K562 (cell line): Measurements from ENCODE around the gene FBXL12. TPM values are rescaled to one million over a fixed set of nuclear protein-coding genes. Genes with fewer than 3 reads are reported as not detected.

Experiments used
- CBFA2T3 ChIP-seq: fragments of 450-650 bp; IDR thresholded peaks from 2 replicates; pipeline ENCODE4 v1.6.1; 2017
- DPF2 ChIP-seq: fragments of 450-650 bp; IDR thresholded peaks from 2 replicates; pipeline ENCODE4 v1.6.1; 2016
- HLTF ChIP-seq: fragments of 450-650 bp; IDR thresholded peaks from 2 replicates; pipeline ENCODE4 v1.6.1; 2016
- KAT8 ChIP-seq: fragments of 450-650 bp; IDR thresholded peaks from 2 replicates; pipeline ENCODE4 v1.6.1; 2016; ENCODE audit warnings: low read depth, mild to moderate bottlenecking
- KHSRP ChIP-seq: fragments of 450-650 bp; IDR thresholded peaks from 2 replicates; pipeline ENCODE4 v1.6.1; 2017
- OTX1 ChIP-seq: fragments of 450-650 bp; formaldehyde crosslinking; IDR thresholded peaks from 2 replicates; pipeline ENCODE4 v1.4.0; 2022; ENCODE audit warnings: mild to moderate bottlenecking
- RBM17 ChIP-seq: fragments of 200-400 bp; formaldehyde crosslinking; IDR thresholded peaks from 2 replicates; pipeline ENCODE4 v1.6.1; 2017; ENCODE audit warnings: low read depth, mild to moderate bottlenecking, low read length, borderline replicate concordance
- SMAD2 ChIP-seq: fragments of 150-350 bp; IDR thresholded peaks from 2 replicates; pipeline ENCODE4 v1.6.1; 2014; ENCODE audit warnings: low read depth, mild to moderate bottlenecking, low read length
- ZC3H4 ChIP-seq: sonication (generic); formaldehyde crosslinking; IDR thresholded peaks from 2 replicates; pipeline ENCODE4 v1.9.0; 2021; ENCODE audit warnings: missing genetic modification reagents, borderline replicate concordance
- ZNF143 ChIP-seq: sonication (generic); formaldehyde crosslinking; IDR thresholded peaks from 2 replicates; pipeline ENCODE4 v1.9.0; 2022; ENCODE audit warnings: mild to moderate bottlenecking, missing genetic modification reagents
- ZNF165 ChIP-seq: fragments of 250-450 bp; sonication (Bioruptor Pico); IDR thresholded peaks from 2 replicates; pipeline ENCODE4 v1.4.0; 2020; ENCODE audit warnings: borderline replicate concordance
- ZNF263 ChIP-seq: sonication (generic); formaldehyde crosslinking; IDR thresholded peaks from 2 replicates; pipeline ENCODE4 v1.8.0; 2022; ENCODE audit warnings: mild to moderate bottlenecking, missing genetic modification reagents, borderline replicate concordance
- polyA plus RNA-seq, 8 experiments: library from polyadenylated mRNA; depleted of rRNA in 4 of 8; stranded (reverse) in 5 of 8; unstranded in 3 of 8; fragments of >200 nt; fragmentation: Nextera tagmentation in 2 of 8; fragmentation: Illumina TruSeq in 1 of 8; extraction: Ambion mirVana in 2 of 8; extraction: Trizol in 1 of 8; gene quantifications; 2 replicates each; pipeline versions ENCODE4 v1.2.1 to v1.2.3, GENCODE V29; 2011 to 2014; ENCODE audit warnings: inconsistent platforms in 1 of 8, missing spikeins in 1 of 8
- total RNA-seq, 7 experiments: library from RNA; depleted of rRNA in 6 of 7; stranded (reverse); fragments of >200 nt in 6 of 7; fragmentation: Illumina TruSeq in 2 of 7; extraction: Trizol in 2 of 7; gene quantifications; 2 replicates each; pipeline versions ENCODE4 v1.2.1 to v1.2.3, GENCODE V29; 2011 to 2021; ENCODE audit warnings: low replicate concordance in 1 of 7
- TF ChIP-seq, protein P1 (sequence below), 2 experiments: fragments of 450-650 bp; IDR thresholded peaks; 2 replicates each; pipeline ENCODE4 v1.6.1; 2018; ENCODE audit warnings: mild to moderate bottlenecking in 2 of 2, low read depth in 1 of 2; ENCODE audit not compliant: partially characterized antibody in 2 of 2
- TF ChIP-seq, protein P2 (sequence below): sonication (generic); formaldehyde crosslinking; IDR thresholded peaks from 2 replicates; pipeline ENCODE4 v1.8.0; 2023; ENCODE audit warnings: mild to moderate bottlenecking, missing genetic modification reagents
- TF ChIP-seq, protein P3 (sequence below): fragments of 250-450 bp; sonication (Bioruptor Pico); IDR thresholded peaks from 2 replicates; pipeline ENCODE4 v1.9.0; 2021; ENCODE audit warnings: mild to moderate bottlenecking
- TF ChIP-seq, protein P4 (sequence below): sonication (generic); formaldehyde crosslinking; IDR thresholded peaks from 2 replicates; pipeline ENCODE4 v1.8.0; 2022; ENCODE audit warnings: mild to moderate bottlenecking, missing genetic modification reagents

Gene FBXL12
- total and polyA plus RNA-seq, 9 of the 15 experiments (the other 6 are each of a cell fraction or from before 2014, with no cell fraction given): 2.7 to 40.5 (median 26.5) TPM

DNA sequence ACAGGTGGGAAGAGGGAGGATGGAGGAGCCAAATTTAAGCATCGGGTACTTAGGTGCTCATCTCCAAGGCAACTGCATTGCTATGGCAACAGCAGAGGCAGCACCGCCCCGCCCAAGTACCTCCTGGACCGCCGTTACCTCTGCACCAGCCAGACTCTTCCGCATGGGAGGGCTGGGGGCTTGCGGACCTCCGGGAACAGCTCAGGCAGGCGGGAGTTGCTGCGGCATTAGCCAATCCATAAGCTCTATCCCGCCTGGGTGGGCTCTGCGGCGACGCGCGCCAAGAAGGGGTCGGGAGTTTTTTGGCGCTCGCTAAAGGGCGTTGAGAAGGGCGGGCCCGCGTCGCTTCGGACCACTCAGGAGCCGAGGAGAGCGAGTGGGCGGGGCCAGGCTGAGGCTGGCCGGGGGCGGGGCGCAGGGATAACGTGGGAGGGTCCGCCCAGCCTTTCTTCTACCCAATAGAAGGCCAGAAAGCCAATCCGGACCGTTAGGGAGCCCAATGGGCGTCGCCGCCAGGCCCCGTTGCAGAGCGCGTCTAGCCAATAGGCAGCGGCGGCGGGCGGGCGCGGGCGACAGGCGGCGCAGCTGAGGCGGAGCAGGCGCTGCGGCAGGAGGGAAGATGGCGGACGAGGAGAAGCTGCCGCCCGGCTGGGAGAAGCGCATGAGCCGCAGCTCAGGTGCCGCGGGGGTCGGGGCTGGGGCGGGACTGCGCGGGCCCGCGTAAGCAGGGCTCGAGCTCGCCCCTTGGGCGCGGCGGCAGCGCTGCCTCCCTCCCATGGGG, 16.0 kb upstream of the FBXL12 start, which contains the start of gene PIN1 (continued):
- TF ChIP-seq, protein P1, sequence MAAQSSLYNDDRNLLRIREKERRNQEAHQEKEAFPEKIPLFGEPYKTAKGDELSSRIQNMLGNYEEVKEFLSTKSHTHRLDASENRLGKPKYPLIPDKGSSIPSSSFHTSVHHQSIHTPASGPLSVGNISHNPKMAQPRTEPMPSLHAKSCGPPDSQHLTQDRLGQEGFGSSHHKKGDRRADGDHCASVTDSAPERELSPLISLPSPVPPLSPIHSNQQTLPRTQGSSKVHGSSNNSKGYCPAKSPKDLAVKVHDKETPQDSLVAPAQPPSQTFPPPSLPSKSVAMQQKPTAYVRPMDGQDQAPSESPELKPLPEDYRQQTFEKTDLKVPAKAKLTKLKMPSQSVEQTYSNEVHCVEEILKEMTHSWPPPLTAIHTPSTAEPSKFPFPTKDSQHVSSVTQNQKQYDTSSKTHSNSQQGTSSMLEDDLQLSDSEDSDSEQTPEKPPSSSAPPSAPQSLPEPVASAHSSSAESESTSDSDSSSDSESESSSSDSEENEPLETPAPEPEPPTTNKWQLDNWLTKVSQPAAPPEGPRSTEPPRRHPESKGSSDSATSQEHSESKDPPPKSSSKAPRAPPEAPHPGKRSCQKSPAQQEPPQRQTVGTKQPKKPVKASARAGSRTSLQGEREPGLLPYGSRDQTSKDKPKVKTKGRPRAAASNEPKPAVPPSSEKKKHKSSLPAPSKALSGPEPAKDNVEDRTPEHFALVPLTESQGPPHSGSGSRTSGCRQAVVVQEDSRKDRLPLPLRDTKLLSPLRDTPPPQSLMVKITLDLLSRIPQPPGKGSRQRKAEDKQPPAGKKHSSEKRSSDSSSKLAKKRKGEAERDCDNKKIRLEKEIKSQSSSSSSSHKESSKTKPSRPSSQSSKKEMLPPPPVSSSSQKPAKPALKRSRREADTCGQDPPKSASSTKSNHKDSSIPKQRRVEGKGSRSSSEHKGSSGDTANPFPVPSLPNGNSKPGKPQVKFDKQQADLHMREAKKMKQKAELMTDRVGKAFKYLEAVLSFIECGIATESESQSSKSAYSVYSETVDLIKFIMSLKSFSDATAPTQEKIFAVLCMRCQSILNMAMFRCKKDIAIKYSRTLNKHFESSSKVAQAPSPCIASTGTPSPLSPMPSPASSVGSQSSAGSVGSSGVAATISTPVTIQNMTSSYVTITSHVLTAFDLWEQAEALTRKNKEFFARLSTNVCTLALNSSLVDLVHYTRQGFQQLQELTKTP (IDR thresholded peaks at IDR 0.05; ENCODE audit: low read depth in 1 of 2, partially characterized antibody in 2 of 2): peak in 1 of 2 experiments; percentile 98
- TF ChIP-seq KAT8: no peak
- no peak for TF ChIP-seq DPF2
- 0 out of 2 replicates have a peak, but pooled peaks have one; percentile 44 for TF ChIP-seq ZNF143 (CRISPR knock-in tag)
- TF ChIP-seq, protein P2, sequence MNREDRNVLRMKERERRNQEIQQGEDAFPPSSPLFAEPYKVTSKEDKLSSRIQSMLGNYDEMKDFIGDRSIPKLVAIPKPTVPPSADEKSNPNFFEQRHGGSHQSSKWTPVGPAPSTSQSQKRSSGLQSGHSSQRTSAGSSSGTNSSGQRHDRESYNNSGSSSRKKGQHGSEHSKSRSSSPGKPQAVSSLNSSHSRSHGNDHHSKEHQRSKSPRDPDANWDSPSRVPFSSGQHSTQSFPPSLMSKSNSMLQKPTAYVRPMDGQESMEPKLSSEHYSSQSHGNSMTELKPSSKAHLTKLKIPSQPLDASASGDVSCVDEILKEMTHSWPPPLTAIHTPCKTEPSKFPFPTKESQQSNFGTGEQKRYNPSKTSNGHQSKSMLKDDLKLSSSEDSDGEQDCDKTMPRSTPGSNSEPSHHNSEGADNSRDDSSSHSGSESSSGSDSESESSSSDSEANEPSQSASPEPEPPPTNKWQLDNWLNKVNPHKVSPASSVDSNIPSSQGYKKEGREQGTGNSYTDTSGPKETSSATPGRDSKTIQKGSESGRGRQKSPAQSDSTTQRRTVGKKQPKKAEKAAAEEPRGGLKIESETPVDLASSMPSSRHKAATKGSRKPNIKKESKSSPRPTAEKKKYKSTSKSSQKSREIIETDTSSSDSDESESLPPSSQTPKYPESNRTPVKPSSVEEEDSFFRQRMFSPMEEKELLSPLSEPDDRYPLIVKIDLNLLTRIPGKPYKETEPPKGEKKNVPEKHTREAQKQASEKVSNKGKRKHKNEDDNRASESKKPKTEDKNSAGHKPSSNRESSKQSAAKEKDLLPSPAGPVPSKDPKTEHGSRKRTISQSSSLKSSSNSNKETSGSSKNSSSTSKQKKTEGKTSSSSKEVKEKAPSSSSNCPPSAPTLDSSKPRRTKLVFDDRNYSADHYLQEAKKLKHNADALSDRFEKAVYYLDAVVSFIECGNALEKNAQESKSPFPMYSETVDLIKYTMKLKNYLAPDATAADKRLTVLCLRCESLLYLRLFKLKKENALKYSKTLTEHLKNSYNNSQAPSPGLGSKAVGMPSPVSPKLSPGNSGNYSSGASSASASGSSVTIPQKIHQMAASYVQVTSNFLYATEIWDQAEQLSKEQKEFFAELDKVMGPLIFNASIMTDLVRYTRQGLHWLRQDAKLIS (CRISPR knock-in tag): no peak
- TF ChIP-seq, protein P3, sequence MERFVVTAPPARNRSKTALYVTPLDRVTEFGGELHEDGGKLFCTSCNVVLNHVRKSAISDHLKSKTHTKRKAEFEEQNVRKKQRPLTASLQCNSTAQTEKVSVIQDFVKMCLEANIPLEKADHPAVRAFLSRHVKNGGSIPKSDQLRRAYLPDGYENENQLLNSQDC (CRISPR knock-in tag): no peak
- TF ChIP-seq ZNF263 (CRISPR knock-in tag): peak; percentile 76; the same call in 1 of the 2 replicates
- TF ChIP-seq, protein P4, sequence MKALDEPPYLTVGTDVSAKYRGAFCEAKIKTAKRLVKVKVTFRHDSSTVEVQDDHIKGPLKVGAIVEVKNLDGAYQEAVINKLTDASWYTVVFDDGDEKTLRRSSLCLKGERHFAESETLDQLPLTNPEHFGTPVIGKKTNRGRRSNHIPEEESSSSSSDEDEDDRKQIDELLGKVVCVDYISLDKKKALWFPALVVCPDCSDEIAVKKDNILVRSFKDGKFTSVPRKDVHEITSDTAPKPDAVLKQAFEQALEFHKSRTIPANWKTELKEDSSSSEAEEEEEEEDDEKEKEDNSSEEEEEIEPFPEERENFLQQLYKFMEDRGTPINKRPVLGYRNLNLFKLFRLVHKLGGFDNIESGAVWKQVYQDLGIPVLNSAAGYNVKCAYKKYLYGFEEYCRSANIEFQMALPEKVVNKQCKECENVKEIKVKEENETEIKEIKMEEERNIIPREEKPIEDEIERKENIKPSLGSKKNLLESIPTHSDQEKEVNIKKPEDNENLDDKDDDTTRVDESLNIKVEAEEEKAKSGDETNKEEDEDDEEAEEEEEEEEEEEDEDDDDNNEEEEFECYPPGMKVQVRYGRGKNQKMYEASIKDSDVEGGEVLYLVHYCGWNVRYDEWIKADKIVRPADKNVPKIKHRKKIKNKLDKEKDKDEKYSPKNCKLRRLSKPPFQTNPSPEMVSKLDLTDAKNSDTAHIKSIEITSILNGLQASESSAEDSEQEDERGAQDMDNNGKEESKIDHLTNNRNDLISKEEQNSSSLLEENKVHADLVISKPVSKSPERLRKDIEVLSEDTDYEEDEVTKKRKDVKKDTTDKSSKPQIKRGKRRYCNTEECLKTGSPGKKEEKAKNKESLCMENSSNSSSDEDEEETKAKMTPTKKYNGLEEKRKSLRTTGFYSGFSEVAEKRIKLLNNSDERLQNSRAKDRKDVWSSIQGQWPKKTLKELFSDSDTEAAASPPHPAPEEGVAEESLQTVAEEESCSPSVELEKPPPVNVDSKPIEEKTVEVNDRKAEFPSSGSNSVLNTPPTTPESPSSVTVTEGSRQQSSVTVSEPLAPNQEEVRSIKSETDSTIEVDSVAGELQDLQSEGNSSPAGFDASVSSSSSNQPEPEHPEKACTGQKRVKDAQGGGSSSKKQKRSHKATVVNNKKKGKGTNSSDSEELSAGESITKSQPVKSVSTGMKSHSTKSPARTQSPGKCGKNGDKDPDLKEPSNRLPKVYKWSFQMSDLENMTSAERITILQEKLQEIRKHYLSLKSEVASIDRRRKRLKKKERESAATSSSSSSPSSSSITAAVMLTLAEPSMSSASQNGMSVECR (CRISPR knock-in tag): peak; percentile 95
- no peak for TF ChIP-seq ZNF165 (CRISPR knock-in tag)
- no peak for TF ChIP-seq ZC3H4 (CRISPR knock-in tag)
- TF ChIP-seq SMAD2: no peak
- TF ChIP-seq HLTF: no peak
- TF ChIP-seq KHSRP: no peak
- TF ChIP-seq OTX1 (CRISPR knock-in tag): no peak
- no peak for TF ChIP-seq RBM17
- no peak for TF ChIP-seq CBFA2T3
